Activated CD8-positive, alpha-beta memory T cell treated with anti-CD3 and anti-CD28 coated beads, Interleukin-2, amount 50 U/mL, for 24 hours (primary cell): Measurements from ENCODE around the gene KLHL36.
"Not testable (repeated sequence)": the region's sequence is repeated elsewhere in the genome, so short reads cannot be mapped to it uniquely, and the experiment has no call there.

Source experiments
- DNase-seq: peaks from one replicate; pipeline ENCODE4 v3.0.0-alpha.2; 2020; ENCODE audit errors: extremely low read depth

KLHL36 gene

DNA sequence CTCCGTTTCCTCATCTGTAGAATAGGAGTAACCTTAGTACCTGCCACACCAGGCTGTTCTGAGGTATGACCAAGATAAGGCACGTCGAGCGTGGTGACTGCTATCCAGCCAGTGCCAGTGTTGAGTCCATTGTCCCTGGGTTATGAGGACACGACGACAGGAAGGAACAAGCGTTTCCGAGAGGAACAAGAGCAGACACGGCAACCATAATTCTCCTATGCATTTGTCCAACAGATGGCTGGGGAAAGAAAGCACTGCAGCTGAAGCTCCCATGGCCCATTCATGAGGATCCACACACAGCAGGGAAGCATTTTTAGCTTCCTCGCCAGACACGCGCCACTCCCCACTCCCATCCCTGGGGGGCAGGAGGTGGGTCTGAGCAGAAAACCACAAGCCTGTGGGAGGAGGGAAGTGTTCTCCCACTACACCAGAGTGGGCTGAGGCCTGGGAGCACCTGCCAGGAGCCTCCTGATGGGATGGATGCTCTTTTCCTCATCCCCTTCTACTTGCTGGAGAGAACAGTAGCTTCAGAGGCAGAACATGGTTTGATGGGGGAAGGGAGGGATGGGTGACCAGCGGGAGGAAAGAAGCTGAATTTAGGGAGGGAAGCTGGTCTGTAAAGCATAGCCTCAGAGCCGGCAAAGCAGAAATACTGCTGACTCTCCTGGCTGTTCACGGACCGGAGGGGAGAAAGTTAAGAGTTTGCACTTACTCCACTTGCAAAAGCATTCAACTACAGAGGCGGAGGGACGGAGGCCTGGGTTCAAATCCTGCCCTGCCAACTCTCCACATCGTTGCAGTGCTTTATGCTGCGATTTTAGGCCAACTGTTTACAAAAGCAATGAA, 33.1 kb upstream of the KLHL36 start:
- no peak for DNase-seq

DNA sequence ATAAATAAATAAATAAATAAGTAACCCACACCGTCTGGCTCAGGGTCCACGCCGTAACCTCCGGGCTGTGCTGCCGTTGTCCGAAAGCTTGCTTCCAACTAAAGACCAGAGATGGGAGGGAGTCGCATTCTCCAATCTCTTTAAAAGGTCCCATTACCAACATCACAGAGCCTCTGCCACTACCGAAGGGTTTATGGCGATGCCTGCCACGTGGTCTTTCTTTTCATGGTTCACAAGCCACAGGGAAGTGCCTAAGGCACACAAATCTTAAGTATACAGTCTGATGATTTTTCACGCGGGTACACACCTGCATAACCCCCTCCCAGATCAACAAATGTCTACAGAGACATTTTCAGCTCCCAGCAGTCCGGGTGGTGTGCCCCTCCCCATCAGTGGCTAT, 31.8 kb upstream of the KLHL36 start:
- no peak for DNase-seq

DNA sequence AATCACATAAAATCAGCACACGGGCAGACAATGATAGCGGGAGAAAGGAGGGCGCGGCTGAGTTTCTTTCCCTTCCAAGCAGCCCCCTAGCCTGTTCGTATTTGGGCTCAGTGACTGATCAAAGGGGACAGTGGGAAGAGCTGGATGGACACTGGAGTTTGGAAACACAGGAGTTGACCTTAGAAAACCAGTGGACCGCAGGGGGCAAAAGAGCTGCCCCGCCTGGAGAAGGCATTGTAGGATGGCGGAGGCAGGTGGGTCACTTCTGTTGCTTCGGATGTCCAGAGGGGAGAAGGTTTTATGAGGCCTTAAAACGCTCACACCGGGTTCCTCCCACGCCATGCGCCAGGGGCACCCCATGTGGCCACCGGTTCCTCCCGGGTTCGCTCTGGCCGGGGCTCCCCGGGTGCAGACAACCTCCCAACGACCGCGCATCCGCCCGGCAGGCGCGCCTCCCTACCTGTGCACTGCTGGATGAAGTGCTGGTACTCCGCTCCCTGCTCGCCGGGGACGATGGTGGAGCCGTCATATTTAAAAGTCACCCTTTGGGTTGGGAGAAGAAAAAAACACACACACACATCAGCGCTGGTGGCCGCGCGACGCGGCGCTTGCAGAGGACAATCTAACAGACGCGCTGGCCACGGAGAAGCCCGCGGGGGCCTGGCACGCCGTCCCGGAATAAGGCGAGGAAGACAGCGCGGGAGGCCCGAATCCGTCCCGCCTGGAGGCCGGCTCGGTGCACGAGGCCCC, 31.1 kb upstream of the KLHL36 start:
- no peak for DNase-seq

DNA sequence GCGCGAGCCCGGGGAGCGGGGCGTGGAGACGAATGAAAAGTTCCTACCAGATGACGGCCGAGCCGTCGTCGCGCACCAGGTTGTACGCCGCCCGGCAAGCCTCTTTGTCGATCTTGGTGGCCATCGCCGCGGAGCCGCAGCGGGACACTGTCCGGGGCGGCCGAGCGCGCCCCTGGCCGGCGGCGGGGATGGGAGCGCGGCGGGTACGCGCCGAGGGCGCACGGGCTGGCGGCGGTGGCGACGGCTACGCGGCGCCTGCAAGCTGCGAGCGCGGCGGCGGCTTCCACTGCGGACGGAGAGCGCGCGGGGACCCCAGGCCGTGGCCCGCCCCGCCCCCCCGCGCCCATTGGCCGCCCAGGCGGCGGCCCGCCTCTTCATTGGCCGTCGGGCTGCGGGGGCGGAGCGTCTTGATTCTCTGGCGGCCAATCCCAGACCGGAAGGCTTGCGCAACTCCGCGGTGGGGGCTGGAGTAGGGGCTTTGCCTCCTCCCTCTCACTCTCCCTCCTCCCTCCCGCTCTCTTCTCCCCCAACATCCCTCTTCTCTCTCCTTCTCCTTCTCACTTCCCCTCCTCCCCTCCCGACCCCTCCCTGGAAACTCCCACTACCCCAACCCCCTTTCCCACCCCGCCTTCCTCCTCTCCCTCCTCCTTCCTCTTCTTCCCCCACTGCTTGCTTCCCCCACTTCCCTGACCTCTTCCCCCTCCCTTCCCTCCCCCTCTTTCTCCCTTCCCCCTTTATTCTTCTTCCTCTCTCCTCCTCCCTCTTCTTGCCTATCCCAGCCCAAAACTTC, 30.3 kb upstream of the KLHL36 start, which contains the start of gene COTL1:
COTL1 (minus strand) TSS at position 288 of the 790 bp plus-strand sequence; CDS start at position 124, 164 bp downstream.
- peak; percentile 90 for DNase-seq

DNA sequence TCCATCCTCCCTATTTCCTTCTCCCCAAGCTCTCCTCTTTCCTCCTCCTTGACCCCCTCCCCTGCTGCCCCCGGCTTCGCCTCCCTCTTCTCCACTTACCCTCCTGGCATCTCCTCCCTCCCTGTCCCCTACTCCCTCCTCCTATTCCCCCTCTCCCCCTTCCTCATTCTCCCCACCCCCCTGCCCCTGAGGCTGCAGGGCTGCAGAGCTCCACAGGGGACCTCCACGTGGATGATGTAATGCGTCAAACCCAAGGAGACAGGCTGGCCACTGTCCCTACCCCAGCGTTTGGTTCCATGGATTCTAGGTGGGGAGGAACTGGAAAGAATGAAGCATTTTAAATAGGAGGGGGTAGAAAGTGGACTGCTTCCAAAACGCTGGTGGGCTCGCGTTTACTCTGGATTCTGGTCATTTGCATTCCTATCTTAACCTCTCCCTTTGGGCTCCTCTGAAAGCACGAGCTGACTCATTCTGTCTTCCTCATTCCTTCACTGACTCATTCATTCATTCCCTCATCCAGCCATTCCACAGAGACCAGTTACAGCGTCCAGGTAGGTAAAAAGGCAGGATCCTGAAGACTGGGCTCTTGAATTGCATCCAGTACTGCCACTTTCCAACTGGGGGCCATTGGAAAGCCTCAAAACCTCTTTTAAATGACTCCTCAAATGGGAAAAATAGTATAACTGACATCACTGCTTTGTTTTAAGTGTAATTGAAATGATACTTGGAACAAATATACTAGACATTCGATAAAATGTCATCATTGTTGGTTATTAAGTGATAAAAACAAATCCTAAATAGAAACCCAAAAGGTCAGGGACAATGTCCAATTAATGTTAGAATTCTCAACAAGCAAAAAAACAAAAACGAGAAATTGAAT, 29.5 kb upstream of the KLHL36 start:
- no peak for DNase-seq

DNA sequence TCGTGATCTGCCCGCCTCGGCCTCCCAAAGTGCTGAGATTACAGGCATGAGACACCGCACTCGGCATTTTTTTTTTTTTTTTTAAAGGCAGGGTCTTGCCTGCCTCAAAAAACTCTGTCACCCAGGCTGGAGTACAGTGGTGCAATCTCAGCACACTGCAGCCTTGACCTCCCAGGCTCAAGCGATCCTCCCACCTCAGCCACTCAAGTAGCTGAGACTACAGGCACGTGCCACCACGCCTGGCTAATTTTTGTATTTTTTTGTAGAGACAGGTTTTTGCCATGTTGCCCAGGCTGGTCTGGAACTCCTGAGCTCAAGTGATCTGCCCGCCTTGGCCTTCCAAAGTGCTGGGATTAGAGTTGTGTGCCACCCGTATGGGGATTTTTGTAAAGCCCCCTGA, 27.4 kb upstream of the KLHL36 start:
- not testable (repeated sequence) for DNase-seq

DNA sequence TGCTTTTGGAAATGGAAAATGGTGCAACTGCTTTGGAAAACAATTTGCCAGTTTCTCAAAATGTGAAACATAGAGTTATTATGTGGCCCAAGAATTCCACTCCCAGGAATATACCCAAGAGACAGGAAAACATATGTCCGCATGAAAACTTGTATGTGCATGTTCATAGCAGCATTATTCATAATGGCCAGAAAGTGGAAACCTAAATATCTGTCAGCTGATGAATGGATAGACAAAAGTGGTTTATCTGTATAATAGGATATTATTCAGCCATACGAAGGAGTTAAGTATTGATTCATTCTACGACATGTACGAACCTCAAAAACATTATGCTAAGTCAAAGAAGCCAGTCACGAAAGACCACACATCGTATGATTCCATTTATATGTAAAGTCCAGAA, 22.8 kb upstream of the KLHL36 start:
- no peak for DNase-seq

DNA sequence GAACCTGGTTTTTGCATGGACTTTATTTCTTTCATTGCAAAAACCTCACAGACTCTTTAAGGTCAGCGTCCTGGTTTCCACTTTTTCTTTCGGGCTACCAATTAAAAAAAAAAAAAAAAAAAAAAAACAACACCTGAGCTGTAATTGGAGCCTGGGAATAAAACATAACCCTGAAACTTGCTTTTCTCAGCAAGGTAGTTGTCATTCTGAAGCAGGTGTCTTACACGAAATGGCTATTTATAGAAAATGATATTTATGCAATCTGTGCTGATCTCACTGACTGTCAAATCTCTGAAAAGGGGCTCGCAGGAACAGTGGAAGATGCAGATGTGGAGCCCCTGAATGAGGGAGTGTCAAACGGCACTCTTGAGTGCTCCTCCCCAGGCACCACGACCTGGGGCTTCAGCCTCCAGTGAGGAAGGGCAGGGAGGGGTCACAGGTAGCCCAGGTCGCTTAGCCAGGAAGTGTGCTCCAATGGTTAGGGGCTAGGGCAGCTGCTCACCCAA, 20.0 kb upstream of the KLHL36 start:
- no peak for DNase-seq

DNA sequence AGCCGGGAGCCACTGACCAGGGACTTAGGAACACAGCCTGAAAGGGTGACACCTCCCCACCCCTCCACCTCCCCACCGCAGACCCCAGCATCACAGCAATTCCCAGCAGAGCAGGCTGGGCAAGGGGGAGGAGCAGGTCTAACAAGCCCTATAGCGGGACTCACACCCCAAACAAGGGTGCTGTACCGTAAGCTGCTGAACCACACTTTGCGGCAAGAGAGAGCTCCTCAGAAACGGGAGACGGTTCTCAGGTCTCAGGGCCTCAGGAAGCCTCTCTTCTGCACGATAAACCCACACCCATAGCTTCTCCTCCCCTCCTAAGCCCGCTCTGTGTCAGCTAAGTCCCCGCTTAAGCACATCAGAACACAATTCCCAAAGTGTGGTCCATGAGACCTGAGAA, 18.7 kb upstream of the KLHL36 start:
- DNase-seq: no peak

DNA sequence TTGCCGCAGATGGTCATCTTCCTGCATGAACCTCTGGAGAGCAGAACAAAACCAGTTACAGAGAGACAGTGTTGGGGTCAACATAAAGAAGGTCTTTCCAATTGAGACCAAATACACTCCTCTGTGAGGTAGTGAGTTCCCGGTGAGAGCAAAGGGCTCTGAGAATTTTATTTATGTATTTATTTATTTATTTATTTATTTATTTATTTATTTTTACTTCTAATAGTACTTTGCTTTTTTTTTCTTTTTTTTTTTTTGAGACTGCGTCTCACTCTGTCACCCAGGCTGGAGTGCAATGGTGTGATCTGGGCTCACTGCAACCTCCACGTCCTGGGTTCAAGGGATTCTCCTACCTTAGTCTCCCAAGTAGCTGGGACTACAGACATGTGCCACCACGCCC, 18.3 kb upstream of the KLHL36 start:
- no peak for DNase-seq

DNA sequence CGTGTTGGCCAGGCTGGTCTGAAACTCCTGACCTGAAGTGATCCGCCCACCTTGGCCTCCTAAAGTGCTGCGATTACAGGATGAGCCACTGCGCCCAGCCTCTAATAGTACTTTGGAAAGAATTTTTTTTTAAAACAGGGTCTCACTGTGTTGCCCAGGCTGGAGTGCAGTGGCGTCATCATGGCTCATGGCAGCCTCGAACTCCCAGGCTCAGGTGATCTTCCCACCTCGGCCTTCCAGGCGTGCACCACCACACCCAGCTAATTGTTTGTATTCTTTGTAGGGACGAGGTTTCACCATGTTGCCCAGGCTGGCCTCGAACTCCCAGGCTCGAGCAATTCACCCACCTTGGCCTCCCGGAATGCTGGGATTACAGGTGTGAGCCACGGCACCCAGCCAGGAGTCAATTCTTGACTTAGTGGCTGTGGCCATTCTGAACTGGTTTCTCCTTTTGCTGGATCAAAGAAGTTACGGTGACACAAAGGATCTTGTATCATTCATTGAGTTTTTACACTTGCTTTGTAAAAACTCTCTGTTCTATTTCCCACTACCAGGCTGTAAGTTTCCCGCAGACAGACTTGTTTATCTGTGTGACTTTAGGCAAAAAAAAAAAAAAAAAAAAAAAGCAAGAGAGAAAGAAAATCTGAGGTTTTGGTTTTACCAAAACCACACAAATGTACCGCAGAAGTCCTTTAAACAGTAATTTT, 17.7 kb upstream of the KLHL36 start:
- DNase-seq: no peak

DNA sequence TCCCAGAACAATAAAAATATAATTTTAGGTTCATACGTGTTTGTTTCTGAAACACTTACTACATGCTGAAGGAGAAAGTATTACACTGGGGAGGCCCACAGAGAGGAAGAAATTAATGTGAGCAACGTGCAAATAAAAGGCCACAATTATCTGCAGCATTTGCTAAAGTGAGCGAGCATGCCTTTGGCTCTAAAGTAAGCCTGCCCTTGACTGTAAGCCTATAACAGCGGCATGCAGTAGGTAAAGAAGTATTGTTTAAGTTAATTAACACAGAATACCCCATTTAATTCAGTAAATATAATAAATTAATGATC, 17.2 kb upstream of the KLHL36 start:
- DNase-seq: no peak

DNA sequence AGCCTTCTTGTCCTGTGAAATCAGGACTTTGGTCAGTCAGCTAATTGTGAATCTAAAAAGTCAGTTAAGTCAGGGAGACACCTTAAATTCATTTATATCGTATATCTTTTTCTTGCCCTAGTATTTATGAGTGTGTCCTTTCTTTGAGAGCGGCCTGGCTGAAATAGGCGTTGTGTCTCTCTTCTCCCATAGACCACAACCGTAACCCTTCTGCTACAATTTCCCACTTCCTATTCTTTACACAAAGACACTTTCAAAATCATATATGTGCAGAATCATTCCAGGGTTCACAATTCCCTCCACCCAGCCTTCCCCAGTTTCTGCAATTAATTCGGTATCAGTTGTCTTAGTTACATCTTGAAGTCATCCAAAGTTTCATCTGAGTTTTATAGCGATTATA, 16.4 kb upstream of the KLHL36 start:
- no peak for DNase-seq

DNA sequence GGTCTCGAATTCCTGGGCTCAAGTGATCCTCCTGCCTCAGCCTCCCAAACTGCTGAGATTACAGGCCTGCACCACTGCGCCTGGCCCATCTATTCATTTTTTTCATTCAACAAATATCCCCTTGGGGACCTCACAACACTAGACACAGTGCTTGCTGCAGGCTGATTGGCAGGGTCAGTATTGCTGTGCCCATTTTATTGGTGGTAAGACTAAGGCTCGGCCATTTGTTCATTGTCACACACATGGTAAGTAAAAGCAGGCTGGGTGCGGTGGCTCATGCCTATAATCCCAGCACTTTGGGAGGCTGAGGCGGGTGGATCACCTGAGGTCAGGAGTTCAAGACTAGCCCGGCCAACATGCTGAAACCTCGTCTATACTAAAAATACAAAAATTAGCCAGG, 15.4 kb upstream of the KLHL36 start:
- DNase-seq: not testable (repeated sequence)

DNA sequence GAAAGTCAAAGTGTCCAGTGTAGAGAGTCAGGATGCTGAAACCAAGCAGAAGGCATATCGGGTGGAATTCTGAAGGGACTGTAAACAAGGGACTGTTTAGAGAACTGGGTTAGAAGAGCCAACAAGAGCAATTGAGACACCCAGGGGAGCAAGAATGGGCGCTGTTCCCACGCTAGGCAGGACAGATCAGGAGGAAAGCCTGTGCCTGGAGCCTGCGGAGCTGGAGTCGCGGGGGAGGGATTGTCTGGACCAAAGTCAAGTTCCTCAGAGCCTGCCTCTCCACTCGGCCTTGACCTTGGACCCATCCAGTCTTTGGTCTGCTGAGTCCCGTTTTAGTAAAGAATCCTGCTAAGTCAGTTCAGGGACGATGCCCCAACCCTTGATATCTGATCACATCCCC, 14.7 kb upstream of the KLHL36 start:
- no peak for DNase-seq

DNA sequence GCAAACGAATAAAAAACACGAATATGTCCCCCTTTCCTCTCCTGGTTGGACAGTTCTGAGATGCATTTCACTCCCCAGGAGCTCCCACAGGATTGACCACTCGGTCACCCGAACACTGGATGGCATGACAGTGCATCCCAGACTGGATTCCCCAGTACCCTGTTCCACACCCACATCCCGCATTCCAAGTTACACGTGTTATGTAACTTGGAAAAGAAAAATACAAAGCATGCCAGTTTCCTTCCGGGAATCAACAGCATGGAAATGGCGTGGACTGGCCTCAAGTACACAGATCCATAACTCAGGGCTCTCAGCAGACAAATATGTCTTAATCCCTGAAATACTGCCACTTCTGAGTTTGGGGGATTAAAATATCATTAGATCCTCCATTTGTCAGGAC, 12.6 kb upstream of the KLHL36 start:
- no peak for DNase-seq

DNA sequence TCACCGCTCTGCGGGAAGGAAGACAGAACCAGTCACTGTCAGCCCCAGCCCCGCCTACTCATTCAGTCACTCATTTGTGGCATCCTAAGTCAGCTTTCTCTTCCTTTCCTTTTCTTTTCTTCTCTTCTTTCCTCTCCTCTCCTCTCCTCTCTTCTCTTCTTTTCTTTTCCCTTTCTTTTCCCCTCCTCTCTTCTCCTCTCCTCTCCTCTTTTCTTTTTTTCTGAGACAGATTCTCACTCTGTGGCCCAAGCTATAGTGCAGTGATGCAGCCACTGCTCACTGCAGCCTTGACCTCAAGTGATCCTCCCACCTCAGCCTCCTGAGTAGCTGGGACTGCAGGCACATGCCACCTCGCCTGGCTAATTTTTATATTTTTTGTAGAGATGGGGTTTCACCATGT, 10.6 kb upstream of the KLHL36 start:
- DNase-seq: no peak

DNA sequence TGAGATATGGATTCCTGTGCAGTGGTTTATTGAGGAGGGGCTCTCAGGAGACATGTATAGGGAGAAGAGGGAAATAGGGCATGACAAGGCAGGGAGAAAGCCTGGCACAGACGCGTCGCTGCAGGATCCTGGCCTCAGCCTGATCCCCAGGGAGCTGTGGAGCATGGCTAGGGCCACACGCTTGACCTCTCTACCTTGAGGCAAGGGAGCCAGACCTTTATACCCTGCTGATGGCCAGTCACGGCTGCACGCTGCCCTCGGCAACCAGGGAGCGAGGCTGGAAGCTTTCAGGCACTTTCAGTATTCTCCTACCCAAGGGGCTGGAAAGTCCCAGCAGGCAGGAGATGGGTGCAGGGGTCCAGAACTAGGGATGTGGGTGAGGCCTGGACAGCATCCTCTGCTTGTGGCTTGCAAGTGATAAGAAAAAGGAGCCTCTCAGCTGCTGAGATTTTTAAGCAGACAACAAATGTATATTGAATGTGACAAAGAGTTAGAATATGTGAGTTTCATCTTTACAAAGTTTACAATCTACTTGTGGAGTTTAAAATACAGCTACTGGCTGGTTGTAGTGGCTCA, 10.0 kb upstream of the KLHL36 start:
- no peak for DNase-seq

DNA sequence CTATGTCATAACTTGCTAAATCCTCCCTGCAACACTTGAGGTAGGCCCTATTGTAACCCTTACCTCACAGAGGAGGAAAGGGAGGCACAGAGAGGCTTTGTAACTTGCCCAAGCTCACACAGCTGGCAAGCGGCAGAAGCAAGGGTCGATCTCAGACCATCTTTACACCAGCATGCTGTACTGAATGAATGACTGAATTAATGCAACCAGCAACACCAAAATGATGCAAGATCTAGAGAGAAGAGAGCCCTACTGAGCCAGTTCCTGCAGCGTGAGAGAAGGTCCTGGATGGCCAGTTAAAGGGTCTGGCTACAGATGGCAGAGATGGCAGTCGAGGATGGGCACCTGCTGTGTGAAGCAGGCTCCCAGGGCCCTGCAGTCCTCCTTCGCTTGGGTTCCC, 8.2 kb upstream of the KLHL36 start:
- DNase-seq: no peak

DNA sequence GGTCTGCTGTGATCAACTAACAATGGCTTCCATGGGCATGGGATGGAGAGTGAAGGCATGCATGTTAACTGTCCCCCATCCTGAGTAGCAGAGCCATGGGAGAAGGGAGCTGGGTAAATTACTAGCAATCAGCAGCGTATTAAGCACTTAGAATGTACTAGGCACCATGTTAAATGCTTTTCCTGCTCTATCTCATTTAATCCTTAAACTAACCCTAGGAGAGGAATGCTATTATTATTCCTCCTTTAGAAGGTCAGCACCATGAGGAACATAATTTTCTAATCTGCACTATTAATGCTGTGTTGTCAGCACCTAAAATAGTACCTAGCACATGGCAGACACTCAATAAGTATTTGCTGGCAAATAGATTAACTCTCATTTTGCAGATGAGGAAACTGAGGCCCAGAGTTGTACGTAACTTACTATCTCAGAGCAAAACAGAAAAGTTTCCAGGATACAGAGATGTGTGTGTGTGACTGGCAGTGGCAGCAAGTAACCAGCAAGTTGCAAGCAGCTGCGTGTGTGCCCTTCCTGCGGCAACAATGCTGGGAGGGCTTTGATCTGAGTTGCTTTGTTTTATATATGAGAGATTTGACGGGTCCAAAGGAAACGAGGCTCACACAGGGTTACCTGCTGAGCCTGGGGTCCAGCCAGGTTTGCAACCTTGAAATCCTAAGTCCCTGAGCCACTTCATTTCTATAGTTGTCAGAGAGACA, 6.5 kb upstream of the KLHL36 start:
- DNase-seq: no peak
